Spinal cord (tissue), 10 donors: ENCODE measurements around the gene DYNLL1. TPM values are rescaled to one million over a fixed set of nuclear protein-coding genes. Genes with fewer than 3 reads are reported as not detected.
A peak's percentile ranks its signal among the peaks of the same experiment; 100 is the strongest.
"Not testable (repeated sequence)": the region's sequence is repeated elsewhere in the genome, so short reads cannot be mapped to it uniquely, and the experiment has no call there.

Experiments used
- DNase-seq, 6 donors: peaks; one replicate each; pipeline versions ENCODE4 v3.0.0 to v3.0.0-alpha.2; 2013 to 2015; ENCODE audit warnings: low spot score in 6 of 6, low read depth in 4 of 6
- H3K27ac ChIP-seq: one replicate; pipeline ENCODE4 v1.5.1; 2013; ENCODE audit warnings: low read depth, low read length, control low read depth
- H3K27me3 ChIP-seq: one replicate; pipeline ENCODE4 v1.6.1; 2013; ENCODE audit warnings: low read length; ENCODE audit not compliant: control insufficient read depth, insufficient read depth
- H3K36me3 ChIP-seq: one replicate; pipeline ENCODE4 v1.6.1; 2013; ENCODE audit warnings: low read length; ENCODE audit not compliant: control insufficient read depth, insufficient read depth
- H3K4me1 ChIP-seq: one replicate; pipeline ENCODE4 v1.6.1; 2013; ENCODE audit warnings: low read length; ENCODE audit not compliant: control insufficient read depth, insufficient read depth
- H3K4me3 ChIP-seq: one replicate; pipeline ENCODE4 v1.5.1; 2013; ENCODE audit warnings: low read depth, low read length, control low read depth
- H3K9me3 ChIP-seq: one replicate; pipeline ENCODE4 v1.6.1; 2013; ENCODE audit warnings: low read length; ENCODE audit not compliant: control insufficient read depth, insufficient read depth
- WGBS: methylation state at CpG from one replicate; pipeline ENCODE4 v1.1.5; 2013; ENCODE audit warnings: missing lambda C conversion rate; ENCODE audit not compliant: insufficient coverage; 5-methylcytosine and 5-hydroxymethylcytosine counted together
- long read RNA-seq, 4 donors: transcript quantifications; one replicate each; lab custom pipeline, GENCODE V29; 2026
- polyA plus RNA-seq, 2 donors: library from polyadenylated mRNA; unstranded; fragments of 120-200 nt; gene quantifications; one replicate each; pipeline ENCODE4 v1.2.1, GENCODE V29; 2013; ENCODE audit not compliant: insufficient read length in 2 of 2
- total RNA-seq, 2 donors: library from RNA; depleted of rRNA in 1 of 2; stranded (reverse); fragments of 120-200 nt in 1 of 2; fragments of >200 nt in 1 of 2; gene quantifications; one replicate each; pipeline versions ENCODE4 v1.2.3 to v1.2.4, GENCODE V29; 2013 to 2014
- donor health status: healthy.

DYNLL1 gene
- total RNA-seq (100 to 1,000 TPM; 357 to 390 TPM), polyA plus RNA-seq (100 to 1,000 TPM; 791 to 871 TPM)
- long read RNA-seq, donor 1, transcript DYNLL1-201 (3 exons, 720 nt) = major isoform, 395 of 592 reads
- long read RNA-seq, donor 1, transcript DYNLL1-202 (3 exons, 697 nt) = minor isoform, 29 of 592 reads
- long read RNA-seq, donor 1, transcript DYNLL1-210 (1 exons, 670 nt) = minor isoform, 87 of 592 reads
- long read RNA-seq, donor 1, transcript DYNLL1-207 (2 exons, 719 nt) = minor isoform, 67 of 592 reads
- long read RNA-seq, donor 1, partial matches to known transcripts = 0 of 592 reads
- long read RNA-seq, donor 1, other reads (novel, unspliced or antisense) = 0 of 592 reads
- long read RNA-seq, donor 2, transcript DYNLL1-207 (2 exons, 719 nt) = minor isoform, 19 of 176 reads
- long read RNA-seq, donor 2, transcript DYNLL1-202 (3 exons, 697 nt) = minor isoform, 8 of 176 reads
- long read RNA-seq, donor 2, transcript DYNLL1-201 (3 exons, 720 nt) = major isoform, 133 of 176 reads
- long read RNA-seq, donor 2, transcript DYNLL1-210 (1 exons, 670 nt) = minor isoform, 11 of 176 reads
- long read RNA-seq, donor 2, partial matches to known transcripts = 0 of 176 reads
- long read RNA-seq, donor 2, other reads (novel, unspliced or antisense) = 0 of 176 reads
- long read RNA-seq, donor 3, transcript DYNLL1-201 (3 exons, 720 nt) = major isoform, 135 of 164 reads
- long read RNA-seq, donor 3, transcript DYNLL1-207 (2 exons, 719 nt) = minor isoform, 6 of 164 reads
- long read RNA-seq, donor 3, transcript DYNLL1-210 (1 exons, 670 nt) = minor isoform, 8 of 164 reads
- long read RNA-seq, donor 3, transcript DYNLL1-202 (3 exons, 697 nt) = minor isoform, 8 of 164 reads
- long read RNA-seq, donor 3, partial matches to known transcripts = 0 of 164 reads
- long read RNA-seq, donor 3, other reads (novel, unspliced or antisense) = 0 of 164 reads
- long read RNA-seq, donor 4, transcript DYNLL1-201 (3 exons, 720 nt) = major isoform, 205 of 332 reads
- long read RNA-seq, donor 4, transcript DYNLL1-207 (2 exons, 719 nt) = minor isoform, 32 of 332 reads
- long read RNA-seq, donor 4, transcript DYNLL1-210 (1 exons, 670 nt) = minor isoform, 39 of 332 reads
- long read RNA-seq, donor 4, transcript DYNLL1-202 (3 exons, 697 nt) = minor isoform, 18 of 332 reads
- long read RNA-seq, donor 4, partial matches to known transcripts = 24 of 332 reads
- long read RNA-seq, donor 4, other reads (novel, unspliced or antisense) = 0 of 332 reads

DNA sequence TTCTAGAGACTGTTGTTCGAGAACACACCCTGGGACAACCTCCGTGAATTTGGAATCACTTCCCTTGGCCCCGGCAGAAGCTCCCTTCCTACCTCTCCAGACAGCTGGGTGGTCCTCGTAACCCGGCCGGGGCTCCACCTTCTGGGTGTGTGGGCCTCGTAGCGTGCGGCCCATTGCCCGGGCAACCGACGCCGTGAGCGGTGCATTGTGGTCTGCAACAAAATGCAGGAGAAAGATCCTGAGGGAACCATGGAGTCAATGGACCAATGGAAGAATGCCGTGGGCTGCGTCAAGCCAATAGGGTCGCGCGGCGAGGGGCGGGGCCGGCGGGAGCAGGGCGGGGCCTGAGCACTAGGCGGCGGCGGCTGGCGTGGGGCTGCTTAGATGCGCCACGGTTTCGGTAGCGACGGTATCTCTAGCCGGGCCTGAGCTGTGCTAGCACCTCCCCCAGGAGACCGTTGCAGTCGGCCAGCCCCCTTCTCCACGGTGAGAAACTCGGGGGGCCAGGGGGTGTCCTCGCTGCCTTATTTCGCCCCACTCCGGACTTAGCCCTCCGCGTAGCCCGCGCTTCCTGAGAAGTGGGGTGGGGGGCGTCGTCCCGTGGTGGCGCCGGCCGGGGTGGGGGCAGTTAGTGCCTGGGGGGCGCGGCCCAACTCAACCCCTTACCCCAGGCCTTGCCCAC is at the start of gene DYNLL1:
TSS of gene DYNLL1 (plus strand) at position 383 of the 682 bp plus-strand sequence. CDS start 309 bp downstream, outside the sequence.
- 0% methylated on average over 37 of the region's 53 CpGs for WGBS
- H3K27ac ChIP-seq = peak within 1 kb of the TSS; percentile 89
- H3K9me3 ChIP-seq = no peaks in the 10 kb centered on the region
- H3K36me3 ChIP-seq = peaks cover 18% of the 10 kb centered on the region
- H3K4me1 ChIP-seq = no peaks in the 10 kb centered on the region
- no peaks in the 10 kb centered on the region for H3K27me3 ChIP-seq
- peak; percentile 93 to 99 (median 96) for DNase-seq
- peak within 1 kb of the TSS; percentile 87 for H3K4me3 ChIP-seq

DNA sequence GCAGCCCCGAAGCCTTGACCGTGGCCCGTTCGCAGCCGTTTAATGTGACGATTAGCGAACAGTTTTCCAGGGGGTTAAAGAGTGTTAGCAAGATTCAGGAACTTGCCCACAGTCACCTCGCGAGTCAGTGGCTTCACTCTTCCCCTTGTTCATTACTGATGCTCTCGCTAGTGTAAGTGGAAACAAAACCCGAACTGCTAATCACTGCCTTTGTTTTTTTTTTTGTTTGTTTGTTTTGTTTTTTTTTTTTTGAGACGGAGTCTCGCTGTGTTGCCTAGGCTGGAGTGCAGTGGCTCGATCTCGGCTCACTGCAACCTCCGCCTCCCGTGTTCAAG is 49.1 kb upstream of the DYNLL1 start:
- peaks cover 16% of the 10 kb centered on the region for H3K4me1 ChIP-seq

DNA sequence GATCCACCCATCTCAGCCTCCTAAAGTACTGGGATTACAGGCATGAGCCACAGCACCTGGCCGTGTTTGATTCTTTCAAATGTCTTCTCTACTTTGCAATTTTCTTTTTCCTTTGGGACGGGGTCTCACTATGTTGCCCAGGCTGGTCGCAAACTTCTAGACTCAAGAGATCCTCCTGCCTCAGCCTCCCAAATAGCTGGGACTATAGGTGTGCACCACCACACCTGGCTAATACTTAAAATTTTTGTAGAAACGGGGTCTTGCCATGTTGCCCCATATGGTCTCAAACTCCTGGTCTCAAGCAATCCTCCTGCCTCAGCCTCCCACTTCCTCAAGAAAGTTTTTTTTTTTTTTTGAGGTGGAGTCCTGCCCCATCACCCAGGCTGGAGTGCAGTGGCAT is 47.9 kb upstream of the DYNLL1 start:
- no peak for DNase-seq
- H3K4me1 ChIP-seq = peaks cover 16% of the 10 kb centered on the region
- H3K36me3 ChIP-seq = peaks cover 43% of the 10 kb centered on the region
- WGBS = 94% methylated on average over 3 of the region's 4 CpGs
- no peak overlapping the region for H3K4me3 ChIP-seq
- no peaks in the 10 kb centered on the region for H3K9me3 ChIP-seq
- H3K27me3 ChIP-seq = no peaks in the 10 kb centered on the region
- no peak overlapping the region for H3K27ac ChIP-seq

More for the DNA sequence above, 49.1 kb upstream of the DYNLL1 start:
- DNase-seq, H3K27me3 ChIP-seq, H3K27ac ChIP-seq, H3K9me3 ChIP-seq: not testable (repeated sequence)
- H3K36me3 ChIP-seq = peaks cover 40% of the 10 kb centered on the region
- 19% methylated on average over 11 of the region's 17 CpGs for WGBS
- peak overlapping the region; percentile 97 for H3K4me3 ChIP-seq

DNA sequence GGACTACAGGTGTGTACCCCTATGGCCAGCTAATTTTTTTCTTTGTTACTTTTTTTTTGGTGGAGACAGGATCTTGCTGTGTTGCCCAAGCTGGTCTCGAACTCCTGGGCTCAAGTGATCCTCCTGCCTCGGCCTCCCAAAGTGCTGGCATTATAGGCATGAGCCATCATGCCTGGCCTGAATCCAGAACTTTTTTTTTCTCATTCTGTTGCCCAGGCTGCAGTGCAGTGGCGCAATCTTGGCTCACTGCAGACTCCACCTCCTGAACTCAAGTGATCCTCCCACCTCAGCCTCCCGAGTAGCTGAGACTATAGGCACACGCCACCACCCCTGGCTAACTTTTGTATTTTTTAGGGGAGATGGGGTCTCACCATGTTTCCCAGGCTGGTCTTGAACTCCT is 43.4 kb upstream of the DYNLL1 start:
- DNase-seq, H3K4me1 ChIP-seq, H3K27me3 ChIP-seq, H3K27ac ChIP-seq, H3K9me3 ChIP-seq, H3K4me3 ChIP-seq: not testable (repeated sequence)
- H3K36me3 ChIP-seq = peaks cover 65% of the 10 kb centered on the region
- WGBS = 94% methylated on average over 3 of the region's 5 CpGs

DNA sequence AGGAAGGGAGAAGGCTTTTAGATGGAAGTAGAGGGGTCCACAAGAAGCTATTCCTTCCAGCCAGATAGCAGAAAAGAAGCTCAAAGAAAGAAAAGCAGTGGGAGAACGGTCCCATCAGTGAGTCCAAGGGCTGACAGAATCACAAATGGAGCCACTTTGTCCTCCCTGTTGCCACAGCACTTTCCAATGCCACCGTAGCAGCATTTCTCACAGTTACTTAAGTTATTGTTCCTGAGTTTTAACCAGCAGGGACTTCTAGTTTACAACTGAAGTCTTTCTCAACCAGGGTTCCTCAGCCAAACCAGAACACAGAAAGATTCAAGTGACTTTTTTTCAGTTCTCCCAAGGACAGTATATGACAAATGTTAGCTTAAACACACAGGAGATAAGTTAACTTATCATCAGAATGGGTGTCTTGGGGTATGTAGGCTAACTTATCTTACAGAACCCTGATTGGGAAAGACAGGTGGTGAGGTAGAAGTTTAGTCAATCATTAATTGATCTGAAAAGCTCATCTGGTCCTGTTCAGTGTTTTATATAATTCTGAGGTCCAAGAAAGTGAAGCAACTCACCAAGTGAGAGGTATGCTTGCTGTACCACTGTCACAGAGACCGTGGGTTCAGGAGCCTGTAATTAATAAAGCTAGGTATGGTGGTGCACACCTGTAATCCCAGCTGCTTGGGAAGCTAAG is 42.7 kb upstream of the DYNLL1 start:
- Histone ChIP-seq H3K4me1 (no peaks in the 10 kb centered on the region), H3K4me3 (no peak overlapping the region), H3K27me3 (no peaks in the 10 kb centered on the region), H3K27ac (no peak overlapping the region), H3K9me3 (no peaks in the 10 kb centered on the region), H3K36me3 (peaks cover 62% of the 10 kb centered on the region)
- no peak for DNase-seq
- 80% methylated on average over 3 of the region's 3 CpGs for WGBS

DNA sequence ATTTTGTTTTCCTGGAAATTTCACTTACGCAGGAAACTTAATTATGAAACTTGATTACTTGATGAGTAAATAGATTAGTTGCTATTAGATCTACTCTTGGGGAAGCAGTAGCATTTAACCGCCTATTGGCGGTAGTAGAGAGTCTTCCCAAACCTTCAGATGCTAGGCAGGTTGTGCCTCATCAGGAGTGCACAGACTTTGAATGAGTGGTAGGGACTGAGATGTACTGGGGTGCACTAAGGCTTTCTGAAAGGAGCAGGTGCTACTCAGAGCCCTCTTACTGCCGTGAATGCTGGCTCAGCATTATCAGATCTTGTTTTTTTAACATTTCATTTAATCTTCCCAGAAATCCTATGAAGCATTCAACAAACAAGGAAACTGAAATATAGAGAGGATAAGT is 41.9 kb upstream of the DYNLL1 start:
- Histone ChIP-seq H3K9me3 (no peaks in the 10 kb centered on the region), H3K36me3 (peaks cover 62% of the 10 kb centered on the region), H3K4me3 (no peak overlapping the region), H3K27ac (no peak overlapping the region), H3K27me3 (no peaks in the 10 kb centered on the region), H3K4me1 (no peaks in the 10 kb centered on the region)
- 76% methylated on average over 2 of the region's 4 CpGs for WGBS
- DNase-seq = no peak

DNA sequence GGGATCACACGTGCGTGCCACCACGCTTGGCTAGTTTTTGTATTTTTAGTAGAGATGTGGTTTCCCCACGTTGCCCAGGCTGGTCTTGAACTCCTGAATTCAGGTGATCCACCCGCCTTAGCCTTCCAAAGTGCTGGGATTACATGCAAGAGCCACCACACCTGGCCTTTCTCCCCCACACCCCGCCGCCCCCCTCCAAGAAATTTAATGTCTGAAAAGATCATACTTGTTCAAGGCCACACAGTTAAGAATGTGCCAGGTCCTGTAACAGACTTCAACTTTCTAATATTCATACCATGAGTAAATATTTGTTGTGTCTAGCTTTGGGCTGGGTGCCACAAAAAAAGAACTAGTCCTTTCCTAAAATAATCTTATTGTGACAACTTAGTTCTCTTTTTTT is 40.6 kb upstream of the DYNLL1 start:
- 100% methylated on average over 1 of the region's 7 CpGs for WGBS

DNA sequence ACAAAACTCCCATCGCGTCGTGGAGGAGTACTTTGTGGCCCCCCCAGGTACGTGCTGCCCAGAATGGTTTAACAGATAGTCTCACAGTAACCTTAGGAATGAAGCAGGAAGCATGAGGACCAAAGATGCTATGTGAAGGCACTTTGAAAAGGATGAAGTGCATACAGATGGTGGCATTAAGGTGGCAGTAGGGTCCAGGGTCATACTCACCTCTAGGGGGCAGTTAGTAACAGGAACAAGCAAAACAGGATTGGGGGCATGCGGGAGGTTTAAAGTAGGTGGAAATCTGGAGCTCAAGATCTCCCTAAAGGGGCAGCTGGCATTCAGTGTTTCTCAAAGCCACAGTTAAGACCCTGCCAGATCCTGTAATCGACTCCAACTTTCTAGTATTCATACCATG is 38.8 kb upstream of the DYNLL1 start:
- peaks cover 66% of the 10 kb centered on the region for H3K36me3 ChIP-seq
- H3K9me3 ChIP-seq = no peaks in the 10 kb centered on the region
- DNase-seq = peak in 1 of 6 donors; percentile 8
- H3K27me3 ChIP-seq = no peaks in the 10 kb centered on the region
- no peaks in the 10 kb centered on the region for H3K4me1 ChIP-seq
- H3K4me3 ChIP-seq = no peak overlapping the region
- no peak overlapping the region for H3K27ac ChIP-seq
- WGBS = 80% methylated on average over 1 of the region's 6 CpGs

More for the DNA sequence above, 40.6 kb upstream of the DYNLL1 start:
- Histone ChIP-seq H3K4me1 (no peaks in the 10 kb centered on the region), H3K27ac (no peak overlapping the region), H3K36me3 (peaks cover 62% of the 10 kb centered on the region), H3K4me3 (no peak overlapping the region), H3K9me3 (no peaks in the 10 kb centered on the region), H3K27me3 (no peaks in the 10 kb centered on the region)
- DNase-seq = no peak
